Cortex of kidney (tissue), 1 donor: Measurements from ENCODE around the gene ZNF600.
"Not testable (repeated sequence)": the region's sequence is repeated elsewhere in the genome, so short reads cannot be mapped to it uniquely, and the experiment has no call there.

Source experiments
- DNase-seq: peaks from one replicate; lab custom pipeline; 2025; lab: John Stamatoyannopoulos, UW

Gene ZNF600

DNA sequence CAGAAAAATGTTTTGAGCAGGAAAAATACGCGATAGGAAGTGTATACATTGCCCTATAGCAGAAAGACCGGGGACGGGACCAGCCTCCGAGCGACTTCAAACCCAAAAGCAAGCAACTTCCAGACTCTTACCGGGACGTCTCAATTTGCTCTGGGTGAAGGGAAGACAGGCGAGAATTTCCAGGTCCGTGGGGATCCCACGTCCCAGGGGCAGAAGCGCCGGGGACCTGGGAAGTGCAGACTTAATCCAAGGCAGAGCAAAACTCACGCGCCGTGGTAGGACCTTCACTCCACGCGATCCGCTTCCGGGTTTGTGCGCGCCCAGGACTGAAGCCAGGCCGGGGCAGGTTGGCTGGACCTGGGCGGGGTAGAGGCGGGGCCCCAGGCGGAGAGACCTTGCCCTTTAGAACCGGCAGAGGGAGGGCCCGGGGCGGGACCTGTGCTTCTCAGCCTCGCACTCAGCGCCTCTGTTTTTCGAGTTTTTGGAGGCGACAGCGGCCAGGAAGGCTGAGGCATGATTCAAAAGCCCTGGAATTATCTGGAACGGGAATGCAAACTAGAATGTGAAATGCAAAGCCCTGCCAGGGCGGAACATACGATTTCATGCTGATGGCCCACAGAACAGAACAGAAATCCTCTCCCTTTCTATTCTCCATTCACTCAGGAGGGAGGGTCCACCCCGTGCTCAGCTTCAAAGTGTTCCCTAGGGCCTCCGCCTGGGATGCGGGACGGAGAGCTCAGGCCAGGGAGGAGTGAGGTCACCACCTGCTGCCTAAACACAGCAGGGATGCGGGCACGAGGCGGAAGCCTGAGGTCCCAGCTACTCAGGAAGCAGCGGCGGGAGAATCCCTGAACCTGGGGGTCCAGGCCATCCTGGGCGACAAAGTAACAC lies at the start of gene ZNF600:
TSS of gene ZNF600 (minus strand) at position 328 of the 891 bp plus-strand sequence. CDS start 7,903 bp downstream, outside the sequence.
- peak; percentile 37 for DNase-seq

DNA sequence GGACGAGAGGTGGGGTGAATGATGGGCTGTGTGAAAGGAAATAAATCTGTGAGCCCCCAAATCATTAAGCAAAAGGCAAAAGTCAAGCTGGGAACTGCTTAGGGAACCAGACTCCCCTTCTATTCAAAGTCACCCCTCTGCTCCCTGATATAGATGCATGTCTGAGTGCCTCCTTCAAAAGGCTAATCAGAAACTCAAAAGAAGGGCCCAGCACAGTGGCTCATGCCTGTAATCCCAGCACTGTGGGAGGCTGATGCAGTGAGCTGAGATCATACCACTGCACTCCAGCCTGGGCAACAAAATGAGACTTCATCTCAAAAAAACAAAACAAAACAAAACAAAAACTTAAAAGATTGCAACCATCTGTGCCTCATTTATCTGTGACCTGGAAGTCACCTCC lies 47.7 kb upstream of the ZNF600 start:
- DNase-seq: not testable (repeated sequence)

DNA sequence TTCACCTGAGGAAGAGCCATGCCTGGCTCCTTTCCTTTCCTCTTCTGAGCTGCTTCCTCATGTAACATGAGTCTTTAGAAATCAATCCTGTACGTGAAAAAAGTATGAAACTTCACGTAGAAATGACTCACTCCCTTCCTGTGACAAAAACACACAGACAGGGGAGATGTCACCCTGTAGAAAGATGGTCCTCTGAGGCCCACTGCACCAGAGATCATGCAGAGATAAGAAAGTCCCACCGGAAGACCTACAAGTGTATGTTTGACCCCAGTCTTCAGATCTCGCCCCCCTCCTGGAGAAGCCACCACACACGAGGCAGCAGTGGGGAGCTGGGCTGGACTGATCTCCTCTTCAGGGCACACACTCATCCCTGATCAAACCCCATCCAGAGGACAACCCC lies 47.0 kb upstream of the ZNF600 start:
- not testable (repeated sequence) for DNase-seq

DNA sequence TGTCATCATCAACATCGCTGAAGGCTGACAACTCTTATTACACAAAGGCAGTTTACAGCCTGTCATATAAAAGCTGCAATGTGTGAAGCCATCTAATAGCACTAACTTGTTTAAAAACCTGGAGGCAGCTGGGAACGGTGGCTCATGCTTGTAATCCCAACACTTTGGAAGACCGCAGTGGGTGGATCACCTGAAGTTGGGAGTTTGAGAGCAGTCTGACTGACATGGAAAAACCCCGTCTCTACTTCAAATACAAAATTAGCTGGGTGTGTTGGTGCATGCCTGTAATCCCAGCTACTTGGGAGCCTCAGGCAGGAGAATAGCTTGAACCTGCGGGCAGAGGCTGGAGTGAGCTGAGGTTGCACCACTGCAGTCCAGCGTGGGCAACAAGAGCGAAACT lies 43.3 kb upstream of the ZNF600 start:
- not testable (repeated sequence) for DNase-seq

DNA sequence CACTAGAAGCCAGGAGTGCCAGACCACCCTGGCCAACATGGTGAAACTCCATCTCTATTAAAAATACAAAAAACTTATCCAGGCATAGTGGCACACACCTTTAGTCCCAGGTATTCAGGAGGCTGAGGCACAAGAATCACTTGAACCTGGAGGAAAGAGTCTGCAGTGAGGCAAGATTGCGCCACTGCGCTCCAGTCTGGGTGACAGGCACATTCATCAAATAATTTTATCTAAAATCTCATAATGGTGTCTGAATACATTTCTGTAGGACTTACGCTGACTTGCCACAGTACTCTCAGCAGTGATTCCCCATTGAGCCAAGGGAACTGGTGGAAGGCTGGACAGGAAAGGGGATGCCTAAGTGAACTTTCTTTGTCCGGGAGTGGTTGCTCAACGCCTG lies 39.2 kb upstream of the ZNF600 start:
- no peak for DNase-seq

DNA sequence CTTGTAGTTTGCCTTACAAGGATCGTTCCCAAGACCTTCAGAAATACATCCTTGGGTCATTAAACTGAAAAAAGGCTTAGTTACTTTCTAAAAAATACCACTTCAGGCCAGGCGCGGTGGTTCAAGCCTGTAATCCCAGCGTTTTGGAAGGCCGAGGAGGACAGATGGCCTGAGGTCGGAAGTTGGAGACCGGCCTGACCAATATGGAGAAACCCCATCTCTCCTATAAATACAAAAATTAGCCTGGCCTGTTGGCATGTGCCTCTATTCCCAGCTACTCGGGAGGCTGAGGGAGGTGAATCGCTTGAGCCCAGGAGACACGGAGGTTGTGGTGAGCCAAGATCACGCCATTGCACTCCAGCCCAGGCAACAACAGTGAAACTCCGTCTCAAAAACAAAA lies 37.1 kb upstream of the ZNF600 start:
- no peak for DNase-seq

DNA sequence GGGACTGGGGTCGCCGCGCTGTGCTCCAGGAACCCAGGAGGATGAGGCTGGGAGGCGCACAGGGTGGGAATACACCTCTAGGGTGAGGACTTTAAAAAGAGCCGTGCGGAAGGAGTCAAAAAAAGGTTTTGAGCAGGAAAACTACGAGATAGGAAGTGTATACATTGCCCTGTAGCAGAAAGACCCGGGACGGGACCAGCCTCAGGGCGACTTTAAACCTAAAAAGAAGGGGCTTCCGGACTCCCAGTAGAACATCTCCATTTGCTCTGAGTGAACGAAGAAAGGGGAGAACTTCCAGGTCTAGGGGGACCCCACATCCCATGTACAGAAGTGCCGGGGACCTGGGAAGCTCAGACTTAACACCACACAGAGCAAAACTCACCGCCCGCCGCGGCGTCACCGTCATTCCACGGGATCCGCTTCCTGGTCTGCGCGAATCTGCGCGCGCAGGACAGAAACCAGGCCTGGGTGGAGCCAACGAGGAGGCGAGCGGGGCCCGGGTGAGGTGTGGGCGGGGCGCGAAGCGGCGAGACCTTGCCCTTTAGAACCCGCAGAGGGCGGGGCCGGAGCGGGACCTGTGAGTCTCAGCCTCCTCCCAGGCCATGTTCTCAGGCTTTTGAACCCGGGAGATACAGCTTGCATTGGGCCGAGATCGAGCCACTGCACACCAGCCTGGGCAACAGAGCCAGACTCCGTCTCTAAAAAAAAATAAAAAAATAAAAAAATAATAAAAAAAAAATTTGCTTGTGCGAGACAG lies 34.8 kb upstream of the ZNF600 start, which contains the start of gene ZNF28:
TSS of gene ZNF28 (minus strand) at position 430 of the 757 bp plus-strand sequence. CDS start 3,675 bp downstream, outside the sequence.
- not testable (repeated sequence) for DNase-seq

DNA sequence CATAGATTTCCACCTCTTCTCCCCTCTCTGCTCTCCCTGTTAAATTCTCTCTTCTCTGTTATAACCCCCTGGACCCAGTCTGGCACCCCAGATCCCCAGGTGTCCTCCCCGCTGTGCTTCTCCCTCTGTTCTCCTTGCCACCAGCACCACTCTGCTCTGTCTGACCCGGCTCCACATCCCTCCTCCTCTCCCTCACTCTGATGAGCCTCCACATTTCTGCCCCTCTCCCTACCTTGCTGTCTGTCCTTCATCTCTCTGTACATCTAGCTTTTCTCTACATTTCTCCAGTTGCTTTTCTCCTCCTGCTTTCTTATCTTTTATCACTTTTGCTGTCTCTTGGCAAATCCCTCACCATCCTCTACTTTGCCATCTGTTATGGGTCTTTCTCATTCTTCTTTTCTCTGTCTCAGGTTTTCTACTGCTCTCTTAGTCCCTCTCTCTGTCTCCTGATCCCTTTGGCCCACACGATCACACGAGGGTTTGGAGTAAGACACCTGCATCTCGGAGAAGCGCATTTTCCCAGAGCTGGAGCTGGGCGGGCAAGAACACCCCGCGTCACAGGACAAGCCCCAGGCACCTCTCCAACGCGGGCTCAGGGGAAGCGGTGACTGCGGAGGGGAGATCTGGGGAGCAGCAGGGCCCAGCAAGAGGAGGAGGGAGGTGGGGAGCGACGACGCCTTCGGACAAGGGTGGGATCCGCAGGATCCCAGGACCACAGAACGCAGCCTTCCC lies 34.0 kb upstream of the ZNF600 start:
- DNase-seq: not testable (repeated sequence)

DNA sequence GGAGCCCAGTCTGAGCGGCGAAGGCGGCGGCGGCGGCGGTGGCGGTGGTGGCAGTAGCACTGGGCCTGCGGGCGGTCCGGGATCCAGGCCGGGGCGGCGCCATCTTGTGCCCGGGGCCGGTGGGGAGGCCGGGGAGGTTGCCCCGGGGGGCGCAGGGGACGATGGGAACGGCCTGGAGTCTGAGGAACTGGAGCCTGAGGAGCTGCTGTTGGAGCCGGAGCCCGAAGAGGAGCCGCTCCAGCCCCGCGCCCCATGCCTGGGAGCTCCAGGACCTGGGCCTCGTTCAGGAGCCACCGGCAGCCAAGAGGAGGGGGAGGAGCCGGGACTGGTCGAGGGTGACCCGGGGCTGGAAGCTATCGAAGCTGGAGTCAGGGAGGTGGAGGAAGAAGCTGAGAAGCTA lies 23.2 kb upstream of the ZNF600 start:
- DNase-seq: no peak

DNA sequence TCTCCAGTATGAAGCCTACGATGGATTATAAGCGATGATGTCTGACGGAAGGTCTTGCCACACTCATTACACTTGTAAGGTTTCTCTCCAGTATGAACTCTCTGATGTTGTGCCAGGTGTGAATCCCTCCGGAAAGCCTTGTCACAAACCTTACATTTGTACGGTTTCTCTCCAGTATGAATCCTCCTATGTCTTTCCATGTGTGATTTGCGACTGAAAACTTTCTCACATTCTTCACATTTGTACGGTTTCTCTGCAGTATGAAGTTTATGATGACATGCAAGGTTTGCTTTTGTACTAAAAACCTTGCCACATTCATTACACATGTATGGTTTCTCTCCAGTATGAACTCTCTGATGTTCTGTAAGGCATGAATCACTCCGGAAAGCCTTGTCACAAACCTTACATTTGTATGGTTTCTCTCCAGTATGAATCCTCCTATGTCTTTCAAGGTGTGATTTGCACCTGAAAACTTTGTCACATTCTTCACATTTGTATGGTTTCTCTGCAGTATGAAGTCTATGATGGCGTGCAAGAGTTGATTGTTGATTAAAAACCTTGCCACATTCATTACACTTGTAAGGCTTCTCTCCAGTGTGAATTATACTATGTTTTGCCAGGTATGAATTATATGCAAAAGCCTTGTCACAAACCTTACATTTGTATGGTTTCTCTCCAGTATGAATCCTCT lies 13.5 kb upstream of the ZNF600 start:
- DNase-seq: not testable (repeated sequence)

DNA sequence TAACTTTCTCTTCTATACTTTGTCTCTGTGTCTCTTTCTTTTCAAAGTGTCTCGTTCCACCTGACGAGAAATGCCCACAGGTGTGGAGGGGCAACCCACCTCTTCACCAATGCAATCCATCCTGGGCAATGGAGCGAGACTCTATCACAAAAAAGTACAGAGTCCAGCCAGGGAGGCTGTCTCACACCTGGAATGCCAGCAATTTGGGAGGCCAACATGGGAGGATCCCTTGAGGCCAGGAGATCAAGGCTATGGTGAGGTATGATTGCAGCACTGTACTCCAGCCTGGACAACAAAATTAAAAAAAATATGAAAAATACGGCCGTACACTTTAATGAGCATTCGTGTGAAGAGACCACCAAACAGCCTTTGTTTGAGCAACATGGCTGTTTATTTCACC lies 2.8 kb upstream of the ZNF600 start:
- no peak for DNase-seq

DNA sequence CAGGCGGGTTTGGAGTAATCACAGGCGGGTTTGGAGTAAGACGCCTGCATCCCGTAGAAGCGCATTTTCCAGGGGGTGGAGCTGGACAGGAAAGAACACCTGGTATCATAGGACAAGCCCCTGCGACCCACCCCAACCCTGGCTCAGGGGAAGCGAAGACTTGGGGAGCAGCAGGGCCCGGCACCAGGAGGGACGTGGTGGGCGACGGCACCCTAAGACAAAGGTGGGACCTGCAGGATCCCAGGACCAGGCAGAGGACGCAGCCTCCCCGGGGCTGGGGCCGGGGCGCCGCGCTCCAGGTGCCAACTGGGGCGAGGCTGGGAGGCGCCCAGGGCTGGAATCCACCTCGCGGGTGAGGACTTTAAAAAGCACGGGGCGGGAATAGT lies 520 bp downstream of the ZNF600 start:
- DNase-seq: no peak

DNA sequence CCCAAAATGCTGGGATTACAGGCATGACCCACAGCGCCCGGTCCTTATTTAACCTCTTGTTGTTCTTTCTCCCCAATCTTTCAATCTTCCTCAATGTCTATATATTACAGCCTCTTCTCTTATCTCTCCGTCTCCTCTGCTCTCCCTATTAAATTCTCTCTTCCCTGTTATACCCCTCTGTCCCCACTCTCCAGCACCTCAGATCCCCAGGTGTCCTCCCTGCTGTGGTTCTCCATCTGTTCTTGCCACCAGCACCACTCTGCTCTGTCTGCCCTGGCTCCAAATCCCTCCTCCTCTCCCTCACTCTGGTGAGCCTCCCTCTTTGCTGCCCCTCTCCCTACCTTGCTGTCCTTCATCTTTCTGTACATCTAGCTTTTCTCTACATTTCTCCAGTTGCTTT lies 1.1 kb downstream of the ZNF600 start:
- no peak for DNase-seq

DNA sequence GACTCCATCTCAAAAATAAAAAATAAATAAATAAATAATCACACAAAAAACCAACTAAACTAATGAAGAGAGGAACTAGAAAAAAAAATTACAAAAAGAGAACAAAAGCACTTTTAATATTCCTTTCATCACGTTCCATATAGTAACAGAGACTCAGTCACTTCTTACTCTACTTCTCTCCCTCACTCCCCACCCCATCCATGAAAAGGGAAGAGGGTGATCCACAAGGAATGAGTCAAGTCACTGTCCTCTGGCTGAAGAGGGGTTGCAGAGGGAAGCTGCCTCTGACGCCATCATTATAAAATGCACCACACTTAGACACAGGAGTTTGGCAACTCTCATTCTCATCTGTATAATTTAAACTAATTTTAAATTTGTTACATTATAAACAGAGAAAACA lies 3.7 kb downstream of the ZNF600 start:
- not testable (repeated sequence) for DNase-seq

DNA sequence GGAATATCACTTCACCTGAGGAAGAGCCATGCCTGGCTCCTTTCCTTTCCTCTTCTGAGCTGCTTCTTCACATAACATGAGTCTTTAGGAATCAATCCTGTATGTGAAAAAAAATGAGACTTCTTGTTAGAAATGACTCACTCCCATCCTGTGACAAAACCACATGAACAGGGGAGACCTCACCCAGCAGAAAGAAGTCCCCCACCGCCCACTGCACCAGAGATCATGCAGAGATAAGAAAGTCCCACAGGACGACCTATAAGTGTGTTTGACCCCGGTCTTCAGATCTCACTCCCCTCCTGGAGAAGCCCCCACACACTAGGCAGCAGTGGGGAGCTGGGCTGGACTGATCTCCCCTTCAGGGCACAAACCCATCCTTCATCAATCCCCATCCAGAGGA lies 7.8 kb downstream of the ZNF600 start:
- DNase-seq: no peak

DNA sequence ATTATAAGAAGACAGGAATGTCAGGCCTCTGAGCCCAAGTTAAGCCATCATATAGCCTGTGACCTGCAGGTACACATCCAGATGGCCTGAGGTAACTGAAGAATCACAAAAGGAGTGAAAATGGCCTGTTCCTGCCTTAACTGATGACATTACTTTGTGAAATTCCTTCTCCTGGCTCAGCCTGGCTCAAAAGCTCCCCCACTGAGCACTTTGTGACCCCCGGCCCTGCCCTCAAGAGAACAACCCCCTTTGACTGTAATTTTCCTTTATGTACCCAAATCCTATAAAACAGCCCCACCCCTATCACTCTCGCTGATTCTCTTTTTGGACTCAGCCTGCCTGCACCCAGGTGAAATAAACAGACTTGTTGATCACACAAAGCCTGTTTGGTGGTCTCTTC lies 30.1 kb downstream of the ZNF600 start:
- DNase-seq: not testable (repeated sequence)

DNA sequence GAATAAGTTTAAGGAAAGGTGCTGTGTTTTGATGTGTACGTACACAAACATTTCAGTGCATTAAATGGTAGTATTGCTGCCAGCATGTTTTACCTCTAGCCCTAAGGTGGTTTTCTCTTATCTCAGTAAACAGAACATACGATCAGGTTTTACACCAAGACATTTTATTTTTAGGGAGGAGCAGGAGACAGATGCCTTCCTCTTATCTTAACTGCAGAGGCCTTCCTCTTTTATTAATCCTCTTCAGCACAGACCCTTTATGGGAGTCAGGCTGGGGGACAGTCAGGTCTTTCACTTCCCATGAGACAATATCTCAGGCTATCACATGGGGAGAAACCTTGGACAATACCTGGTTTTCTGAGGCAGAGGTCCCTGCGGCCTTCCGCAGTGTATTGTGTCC lies 36.8 kb downstream of the ZNF600 start:
- no peak for DNase-seq

DNA sequence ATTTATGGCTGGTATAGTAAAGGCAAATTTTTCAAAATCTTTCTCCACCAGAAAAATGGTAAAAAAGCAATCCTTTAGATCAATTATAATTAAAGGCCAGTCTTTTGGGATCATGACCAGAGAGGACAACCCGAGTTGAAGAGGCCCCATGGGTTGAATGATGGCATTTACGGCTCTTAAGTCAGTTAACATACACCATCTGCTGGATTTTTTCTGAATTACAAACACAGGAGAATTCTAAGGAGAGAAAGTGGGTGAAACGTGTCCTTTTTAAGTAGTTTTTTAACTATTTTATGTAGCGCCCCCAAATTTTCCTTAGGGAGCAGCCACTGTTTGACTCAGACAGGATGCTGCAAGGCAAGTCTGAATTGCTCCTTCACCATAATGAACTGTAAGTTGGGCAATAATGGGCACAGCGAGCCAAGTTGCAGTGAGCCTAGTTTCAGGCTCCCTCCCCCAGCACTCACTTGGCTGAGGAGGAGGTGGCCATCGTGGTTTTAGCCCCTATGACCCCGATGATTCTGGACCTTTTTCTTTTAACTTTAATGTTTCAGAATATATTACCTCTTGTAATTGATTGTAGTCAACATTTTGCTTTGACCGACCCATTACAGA lies 38.1 kb downstream of the ZNF600 start:
- DNase-seq: no peak

DNA sequence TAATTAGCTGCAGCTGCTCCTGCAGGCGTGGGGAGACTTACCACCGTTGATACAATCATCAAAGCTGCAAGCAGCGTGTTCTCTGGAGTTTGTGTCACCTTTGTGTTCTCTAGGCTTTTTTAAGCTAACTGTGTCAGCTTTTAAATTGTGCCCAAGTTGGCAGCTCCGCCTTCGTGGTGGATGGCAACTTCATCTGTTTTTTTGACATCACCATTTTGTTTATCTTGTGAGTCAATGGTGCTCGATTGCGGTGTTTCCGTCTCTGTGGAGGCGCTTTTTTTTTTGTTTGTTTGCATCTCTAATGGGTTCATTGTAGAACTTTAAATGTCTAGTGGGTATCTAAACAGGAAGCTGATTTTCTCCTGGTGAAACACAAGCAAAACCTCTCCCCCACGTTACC lies 40.7 kb downstream of the ZNF600 start:
- DNase-seq: not testable (repeated sequence)

DNA sequence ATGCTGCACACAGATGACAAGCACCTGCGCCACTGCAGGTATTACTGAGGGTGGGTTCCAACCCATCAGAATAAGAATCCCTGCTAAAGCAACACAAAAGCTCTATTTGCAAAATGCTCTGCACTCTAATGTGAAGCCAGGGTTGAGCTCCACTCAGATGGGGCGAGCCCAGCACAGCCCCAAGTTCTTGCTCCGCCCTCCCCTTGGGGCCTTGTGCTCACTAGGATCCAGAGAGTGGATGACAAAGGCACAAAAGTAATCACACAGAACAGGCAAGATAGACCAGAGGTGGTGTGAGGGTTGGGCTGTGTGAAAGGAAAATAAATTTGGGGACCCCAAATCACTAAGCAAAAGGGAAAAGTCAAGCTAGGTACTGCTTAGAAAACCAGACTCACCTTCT lies 43.5 kb downstream of the ZNF600 start:
- no peak for DNase-seq

DNA sequence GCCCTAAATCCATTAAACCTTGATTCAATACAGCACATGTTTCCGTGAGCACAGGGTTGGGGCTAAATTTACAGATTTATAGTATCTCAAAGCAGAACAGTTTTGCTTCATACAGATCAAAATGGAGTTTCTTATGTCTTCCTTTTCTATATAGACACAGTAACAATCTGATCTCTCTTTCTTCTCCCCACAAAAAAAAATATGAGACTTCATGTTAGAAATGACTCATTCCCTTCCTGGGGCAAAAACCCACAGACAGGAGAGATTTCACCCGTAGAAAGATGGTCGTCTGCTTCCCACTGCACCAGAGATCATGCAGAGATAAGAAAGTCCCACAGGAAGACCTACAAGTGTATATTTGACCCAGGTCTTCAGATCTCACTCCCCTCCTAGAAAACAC lies 44.1 kb downstream of the ZNF600 start:
- no peak for DNase-seq
